GM18867 (cell line): ENCODE measurements around the gene VTI1A.
"Not testable (repeated sequence)": the region's sequence is repeated elsewhere in the genome, so short reads cannot be mapped to it uniquely, and the experiment has no call there.

Experiments
- ATAC-seq: cut with Tn5 transposase; IDR thresholded peaks from one replicate; pipeline ENCODE4 v1.9.1; 2021; ENCODE audit warnings: mild to moderate bottlenecking, moderate library complexity; ENCODE audit not compliant: unreplicated experiment

VTI1A gene

DNA sequence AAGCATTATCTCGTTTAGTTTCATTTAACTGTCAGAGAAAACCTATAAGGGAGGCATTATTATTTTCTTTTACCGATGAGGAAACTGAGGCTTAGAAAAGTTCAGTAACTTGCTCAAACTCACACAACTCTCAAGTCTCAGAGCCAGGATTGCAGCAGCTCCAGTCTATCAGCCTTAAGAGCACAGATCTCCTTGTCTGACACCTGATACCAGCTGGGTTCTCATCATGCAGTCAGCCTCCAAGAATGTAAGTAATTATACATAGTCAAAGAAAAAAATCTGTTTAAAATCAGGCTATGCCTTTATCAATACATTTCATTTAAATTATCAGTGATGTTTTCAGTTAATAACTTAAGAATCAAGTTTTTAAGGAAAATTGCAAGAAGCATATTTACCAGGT lies 266.4 kb downstream of the VTI1A start:
- ATAC-seq = no peak

DNA sequence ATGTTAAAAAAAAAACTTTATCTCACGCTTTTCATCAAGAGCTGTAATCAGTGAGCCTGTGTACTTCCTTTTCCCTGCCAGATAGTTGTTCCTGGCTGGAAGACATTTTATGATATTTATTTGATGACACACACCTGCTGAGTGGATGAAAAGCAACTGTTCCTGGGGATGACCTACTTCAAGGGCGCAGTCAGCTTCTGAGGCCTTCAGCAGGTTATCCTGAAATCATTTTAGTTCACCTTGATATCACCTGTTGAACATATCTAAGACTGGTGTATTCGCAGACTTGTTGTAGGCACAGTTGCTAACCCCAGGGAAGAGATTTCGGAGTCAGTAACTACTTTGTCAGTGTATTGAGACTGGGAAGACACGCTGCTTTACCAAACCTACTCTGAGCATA lies 268.6 kb downstream of the VTI1A start:
- ATAC-seq = no peak

DNA sequence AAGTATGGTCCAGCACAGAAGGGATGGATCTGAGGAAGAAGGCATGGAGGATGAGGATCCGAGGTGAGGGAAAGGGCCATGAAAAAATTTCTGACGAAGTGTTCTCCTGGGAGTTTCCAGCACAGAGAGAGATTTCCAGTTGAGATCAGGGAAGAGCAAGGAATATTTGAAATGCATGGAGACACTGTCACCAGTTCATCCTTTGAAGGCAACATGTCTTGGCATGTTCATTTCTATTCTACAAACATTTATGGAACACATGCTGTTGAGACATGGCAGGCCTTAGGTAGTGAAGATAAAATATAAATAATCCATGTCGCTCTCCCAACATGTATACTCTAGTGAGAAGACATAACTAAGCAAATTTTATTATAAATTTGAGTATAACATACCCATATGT lies 269.1 kb downstream of the VTI1A start:
- ATAC-seq = no peak

DNA sequence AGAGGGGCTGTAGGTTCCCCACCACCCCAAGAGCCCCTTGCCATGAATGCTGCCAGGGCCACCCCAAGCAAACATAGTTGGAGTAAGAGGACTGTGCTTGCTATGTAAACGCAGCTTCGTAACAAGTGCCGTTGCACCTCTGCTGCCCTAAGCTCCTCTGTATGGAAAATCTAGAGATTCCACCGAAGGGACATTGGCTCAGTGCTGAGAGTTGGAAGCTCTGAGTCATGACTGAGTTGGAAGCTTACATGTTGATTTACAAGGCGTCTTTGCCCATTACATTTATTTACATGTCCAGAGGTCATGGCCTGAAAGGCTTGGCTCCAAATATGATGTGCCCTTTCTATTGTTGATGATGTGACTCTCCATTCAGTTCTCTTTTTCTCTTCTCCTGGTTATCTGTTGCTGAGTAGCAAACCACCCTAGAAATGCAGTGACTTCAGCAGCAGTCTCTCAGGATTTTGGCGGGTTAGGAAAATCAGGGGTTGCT lies 270.0 kb downstream of the VTI1A start:
- ATAC-seq = no peak

DNA sequence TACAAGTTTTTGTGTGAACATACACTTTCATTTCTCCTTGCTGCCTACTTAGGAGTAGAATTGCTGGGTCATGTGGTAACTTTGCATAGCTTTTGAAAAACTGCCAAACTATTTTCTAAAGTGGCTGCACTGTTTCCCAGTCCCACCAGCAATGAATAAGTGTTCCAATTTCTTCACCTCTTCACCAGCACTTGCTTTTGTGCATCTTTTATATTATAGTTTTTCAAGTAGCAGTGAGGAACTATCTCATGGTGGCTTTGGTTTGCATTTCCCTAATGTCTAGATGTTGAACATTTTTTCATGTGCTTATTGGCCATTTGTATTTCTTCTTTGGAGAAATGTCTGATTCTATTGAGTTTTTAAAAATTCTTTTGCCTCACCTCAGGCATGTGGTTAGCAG lies 273.2 kb downstream of the VTI1A start:
- no peak for ATAC-seq

DNA sequence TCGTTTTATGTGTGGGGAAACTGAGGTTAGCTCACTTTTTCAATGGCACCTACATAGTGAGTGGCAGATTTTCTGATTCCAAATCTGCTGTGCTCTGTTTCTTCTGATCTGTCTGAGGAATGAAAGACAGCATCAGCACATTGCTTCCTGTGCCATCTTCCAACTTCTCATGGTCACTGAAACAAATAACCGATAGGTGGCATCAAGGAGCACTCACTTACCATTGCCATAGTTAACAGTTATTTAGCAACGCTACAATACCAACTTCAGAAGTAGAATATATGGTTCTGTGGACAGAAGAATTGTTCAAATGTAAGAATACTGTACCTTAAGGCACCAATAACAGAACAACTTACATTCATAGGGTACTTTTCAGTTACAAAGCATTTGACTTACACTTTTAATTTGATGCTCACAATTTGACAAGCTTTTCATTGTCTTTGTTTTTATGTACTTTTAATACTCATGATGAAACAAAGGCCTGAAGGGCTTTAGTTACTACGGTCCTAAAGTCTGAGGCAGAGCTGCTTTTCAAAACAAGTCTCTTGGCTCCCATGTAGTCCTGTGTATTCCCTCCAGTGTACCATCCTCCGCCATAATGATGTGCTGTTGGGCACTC lies 274.2 kb downstream of the VTI1A start:
- ATAC-seq = peak; percentile 64

DNA sequence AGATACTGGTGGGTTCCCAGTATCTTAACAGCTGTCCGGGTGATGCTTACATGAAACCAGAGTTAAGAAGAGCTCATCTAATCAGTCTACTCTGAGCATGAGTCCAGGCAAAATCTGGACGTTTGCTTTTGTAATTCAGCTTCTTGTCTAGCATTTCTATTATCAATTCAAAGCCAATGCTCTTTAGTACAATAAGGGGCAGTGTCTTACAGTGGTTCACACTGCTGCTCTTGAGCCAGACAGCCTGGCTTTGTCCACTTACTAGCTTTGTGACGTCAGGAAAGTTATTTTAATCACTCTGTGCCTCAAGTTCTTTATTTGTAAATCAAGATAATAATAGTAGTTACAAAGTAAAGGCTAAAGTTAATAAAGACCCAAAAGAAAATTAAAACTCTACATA lies 275.7 kb downstream of the VTI1A start:
- no peak for ATAC-seq

DNA sequence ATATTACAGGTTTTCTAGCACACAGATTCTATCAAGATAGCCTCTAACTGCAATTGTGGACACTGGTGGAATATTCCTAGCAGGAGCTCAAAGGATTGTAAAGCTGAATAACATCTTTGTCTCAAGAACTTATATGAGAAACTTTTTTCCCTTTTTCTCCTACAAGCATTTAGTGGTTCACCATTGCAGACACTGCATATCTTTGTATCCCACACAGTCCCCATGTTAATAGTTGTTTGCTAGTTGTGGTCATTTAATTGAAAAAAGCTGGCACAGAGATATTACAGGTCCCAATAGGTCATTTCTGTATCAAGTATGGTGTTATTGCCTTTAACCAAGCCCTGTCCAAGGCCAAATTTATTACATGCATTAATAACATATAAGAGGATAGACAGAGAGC lies 276.9 kb downstream of the VTI1A start:
- ATAC-seq = no peak

DNA sequence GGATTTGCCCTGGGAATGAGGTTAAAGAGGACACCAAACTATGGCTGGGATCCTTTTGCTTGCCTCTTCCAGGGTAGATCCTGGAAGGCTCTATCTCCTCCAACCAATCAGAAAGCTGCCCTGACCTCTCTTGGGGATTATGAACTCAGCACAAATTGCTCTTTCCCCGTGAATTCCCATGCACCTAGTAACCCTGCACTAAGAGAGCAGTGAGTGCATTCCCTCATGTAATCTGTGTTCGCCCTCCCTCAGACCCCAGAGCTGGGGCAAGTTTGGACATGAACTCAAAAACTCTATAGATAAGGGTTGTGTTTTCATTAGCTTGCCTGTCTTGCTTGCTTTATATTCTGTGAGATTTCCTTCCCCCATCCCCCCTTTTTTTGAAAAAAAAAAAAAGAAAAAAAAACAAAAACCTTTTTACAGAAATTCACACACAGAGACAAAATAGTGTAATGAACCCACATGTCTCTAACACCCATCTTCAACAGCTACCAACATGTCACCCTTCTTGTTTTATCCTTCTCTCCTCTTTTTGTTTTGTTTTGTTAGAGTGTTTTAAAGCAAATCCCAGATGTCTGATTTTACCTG lies 277.5 kb downstream of the VTI1A start:
- ATAC-seq = no peak

DNA sequence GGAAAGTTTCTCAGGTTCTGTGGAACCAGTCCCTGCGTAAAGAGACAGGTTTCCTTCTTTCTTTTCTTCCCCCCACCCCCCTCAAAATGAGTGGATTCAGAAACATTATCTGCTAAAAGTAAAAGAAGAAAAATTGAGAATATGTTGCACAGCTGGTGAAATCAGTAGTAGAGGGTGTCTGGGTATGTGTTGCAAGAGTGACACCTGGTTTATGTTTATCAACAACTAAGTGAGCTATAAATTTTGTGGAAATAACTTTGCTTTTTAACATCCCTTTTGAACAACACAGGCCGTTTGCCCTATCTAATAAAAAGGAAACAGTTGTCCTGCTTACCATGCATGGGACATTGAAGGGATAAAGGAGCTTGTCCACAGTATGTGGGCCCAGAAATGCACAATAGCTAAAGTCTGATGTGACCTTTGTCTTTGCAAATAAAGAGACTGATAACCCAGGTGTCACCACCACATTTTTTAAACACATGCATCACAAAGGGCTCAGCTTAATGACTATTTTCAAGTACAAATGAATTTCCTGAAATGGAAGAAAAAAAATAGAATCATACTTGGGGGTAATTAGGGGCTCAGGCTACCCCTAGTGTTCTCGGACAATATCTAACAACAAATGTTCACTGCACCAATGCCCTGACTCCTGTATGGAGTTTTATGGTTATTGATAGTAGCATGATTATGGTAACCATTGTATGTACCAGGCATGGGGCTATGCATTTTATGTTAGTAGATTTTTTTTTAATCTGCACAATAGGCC lies 281.3 kb downstream of the VTI1A start:
- no peak for ATAC-seq

DNA sequence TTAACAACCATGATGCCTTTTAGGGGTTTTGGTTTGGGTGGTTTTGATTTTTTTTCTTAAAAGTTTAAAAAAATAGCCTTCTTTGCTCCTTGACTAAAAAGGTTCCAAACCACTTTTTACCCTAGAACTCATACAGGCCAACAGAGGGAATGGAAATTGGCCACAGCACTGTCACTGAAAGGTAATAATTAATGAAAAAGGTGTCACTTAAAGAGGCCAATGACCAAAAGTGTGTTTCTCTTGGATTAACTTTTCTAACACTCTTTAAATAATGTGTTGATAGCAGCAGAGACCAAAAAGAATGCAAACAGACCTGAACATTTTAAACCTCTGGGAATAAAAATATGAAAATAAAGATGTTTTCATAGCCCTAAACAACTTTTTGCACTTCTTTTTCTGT lies 282.0 kb downstream of the VTI1A start:
- no peak for ATAC-seq

DNA sequence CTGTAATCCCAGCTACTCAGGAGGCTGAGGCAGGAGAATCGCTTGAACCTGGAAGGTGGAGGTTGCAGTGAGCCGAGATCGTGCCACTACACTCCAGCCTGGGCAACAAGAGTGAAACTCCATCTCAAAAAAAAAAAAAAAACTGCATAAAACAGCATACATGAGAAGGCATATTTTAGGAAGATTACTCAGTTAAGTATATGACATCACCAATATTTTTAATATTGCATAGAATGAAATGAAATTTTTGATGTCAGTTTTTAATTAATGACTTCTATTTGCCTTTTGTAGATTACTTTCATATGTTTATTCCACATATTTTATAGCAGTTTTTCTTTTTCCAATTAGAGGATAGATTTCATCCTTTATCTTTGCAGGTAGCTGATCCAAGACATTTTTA lies 284.4 kb downstream of the VTI1A start:
- ATAC-seq = not testable (repeated sequence)

DNA sequence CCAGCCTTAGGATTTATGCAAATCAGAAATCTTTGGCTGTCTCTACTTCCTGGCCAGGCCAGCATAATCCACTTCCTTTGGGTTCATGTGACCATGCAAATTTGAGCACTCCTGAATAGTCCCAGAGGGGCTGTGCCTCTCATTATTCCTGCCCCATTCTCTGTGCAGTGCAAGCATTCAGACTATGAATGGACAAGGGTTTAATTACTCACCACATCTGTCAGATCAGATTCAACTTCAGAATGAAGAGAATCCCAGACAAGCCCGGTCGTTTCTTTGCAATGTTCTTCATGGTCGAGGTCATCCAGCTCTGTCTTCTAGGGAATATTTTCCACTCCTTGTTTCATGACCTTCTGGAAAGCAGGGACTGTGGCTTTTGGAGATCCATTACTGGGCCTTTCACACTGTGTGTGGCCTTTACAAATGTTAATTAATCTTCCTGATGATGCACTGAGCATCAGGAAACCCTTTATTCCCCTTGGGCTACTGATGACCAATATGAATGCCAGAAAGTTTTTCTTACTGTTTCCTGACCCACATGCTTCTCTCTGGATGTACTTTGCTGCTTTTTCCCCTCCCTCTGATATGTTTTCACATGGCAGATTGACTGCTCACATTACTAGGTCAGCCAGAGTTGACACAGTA lies 285.4 kb downstream of the VTI1A start:
- no peak for ATAC-seq

DNA sequence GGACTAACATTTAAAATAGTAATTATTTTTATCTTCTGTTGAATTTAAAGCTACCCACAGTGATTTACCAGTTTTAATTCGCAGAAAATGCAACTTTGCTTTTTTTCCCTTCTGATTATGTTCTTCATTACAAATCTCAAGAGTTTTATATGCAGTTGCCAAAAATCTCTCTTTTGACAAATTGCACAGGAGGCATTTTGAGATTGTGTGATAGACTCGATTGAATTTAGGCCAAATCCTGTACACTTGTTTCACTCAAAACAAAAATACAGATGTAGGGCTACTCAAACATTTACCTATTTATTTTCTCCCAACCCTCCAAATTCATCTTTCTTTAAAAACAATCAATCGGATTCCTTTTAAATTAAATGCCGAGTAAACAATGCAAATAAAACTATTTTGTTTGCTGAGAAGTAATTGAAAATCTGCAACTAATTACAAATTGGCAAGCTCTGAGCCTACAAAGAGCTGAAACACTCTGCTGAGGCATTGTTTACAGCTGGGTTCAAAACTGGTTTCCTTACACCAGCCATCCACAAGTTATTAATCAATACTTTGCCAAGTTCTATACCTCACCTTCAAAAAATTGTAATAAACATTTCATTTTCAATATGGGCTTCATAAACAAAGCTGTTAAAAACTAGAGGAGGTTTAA lies 288.2 kb downstream of the VTI1A start:
- ATAC-seq = no peak

DNA sequence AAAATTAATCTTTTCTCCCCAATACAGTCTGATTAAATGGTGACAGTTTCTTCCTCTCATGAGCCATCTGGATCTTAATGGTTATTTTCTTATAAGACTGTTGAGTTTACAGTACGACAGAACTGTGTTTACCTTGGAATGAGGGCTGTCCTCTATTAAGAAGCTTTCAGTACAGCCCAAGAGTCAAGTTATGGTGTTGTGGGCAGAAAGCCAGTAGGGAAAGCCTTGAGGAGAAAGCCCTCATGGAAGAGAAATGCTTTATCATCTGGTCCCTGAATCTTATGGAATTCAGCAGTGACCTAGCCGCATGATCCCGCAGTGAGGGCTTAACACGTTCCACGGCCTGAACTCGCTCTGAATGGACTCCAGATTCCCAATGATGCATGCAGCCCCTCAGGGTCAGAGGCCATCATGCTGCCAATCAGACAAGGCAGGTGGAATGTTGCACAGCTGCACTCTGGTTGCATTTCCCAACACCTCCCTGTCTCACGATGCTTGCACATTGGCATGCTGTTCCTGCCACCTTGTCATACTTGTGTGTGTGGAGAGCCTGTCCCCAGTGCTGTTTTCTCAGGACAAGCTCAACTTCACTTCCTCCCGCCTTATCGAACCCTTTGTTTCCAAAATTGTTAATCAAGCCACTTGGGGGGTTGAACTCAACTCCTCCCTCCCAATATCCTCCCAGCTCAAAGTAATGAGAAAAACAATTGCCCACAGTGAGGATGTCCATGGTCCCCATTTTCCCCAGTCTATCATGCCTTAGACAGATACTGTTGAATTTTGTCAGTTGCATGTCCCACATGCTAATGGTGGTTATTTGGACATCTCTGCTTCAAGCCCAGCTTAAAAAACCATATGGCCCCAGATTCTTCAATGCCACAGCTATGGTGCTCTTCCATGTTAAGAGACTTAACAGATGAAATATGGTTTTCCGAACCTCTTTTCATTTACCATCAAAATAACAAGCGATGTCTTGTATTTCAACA lies 291.9 kb downstream of the VTI1A start:
- ATAC-seq = no peak

DNA sequence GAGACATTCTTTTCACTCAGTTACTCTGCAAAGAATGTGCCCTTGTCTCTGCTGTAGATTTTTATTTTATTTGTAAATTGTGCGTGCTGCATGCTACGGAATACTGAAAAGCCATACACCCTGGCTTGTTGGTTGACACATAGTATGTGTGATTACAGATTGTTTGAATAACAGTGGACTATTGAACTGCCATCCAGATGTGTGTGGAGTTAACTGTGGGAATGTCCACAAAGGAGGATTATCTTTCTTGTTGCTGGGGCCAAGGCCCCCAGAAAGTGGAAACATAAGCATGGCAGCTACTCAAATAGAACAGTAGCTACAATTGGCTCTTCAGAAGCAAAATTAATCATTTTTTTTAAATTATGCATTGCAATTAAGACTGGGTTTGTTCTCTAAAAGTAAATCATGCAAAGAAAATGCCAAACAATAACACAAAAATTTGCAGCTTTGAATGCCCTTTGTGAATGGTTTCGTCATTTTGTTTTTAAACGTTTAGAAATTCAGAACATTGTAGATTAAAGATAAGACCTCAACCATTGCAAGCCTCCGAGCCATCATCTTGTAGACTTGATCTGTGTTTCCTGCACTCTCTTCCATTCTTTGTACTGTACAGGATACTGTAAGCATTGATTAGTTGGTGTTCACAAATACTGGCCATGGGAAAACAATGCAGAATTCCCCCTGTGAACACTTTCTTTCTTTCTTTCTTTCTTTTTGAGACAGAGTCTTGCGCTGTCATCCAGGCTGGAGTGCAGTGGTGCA lies 292.8 kb downstream of the VTI1A start:
- no peak for ATAC-seq

DNA sequence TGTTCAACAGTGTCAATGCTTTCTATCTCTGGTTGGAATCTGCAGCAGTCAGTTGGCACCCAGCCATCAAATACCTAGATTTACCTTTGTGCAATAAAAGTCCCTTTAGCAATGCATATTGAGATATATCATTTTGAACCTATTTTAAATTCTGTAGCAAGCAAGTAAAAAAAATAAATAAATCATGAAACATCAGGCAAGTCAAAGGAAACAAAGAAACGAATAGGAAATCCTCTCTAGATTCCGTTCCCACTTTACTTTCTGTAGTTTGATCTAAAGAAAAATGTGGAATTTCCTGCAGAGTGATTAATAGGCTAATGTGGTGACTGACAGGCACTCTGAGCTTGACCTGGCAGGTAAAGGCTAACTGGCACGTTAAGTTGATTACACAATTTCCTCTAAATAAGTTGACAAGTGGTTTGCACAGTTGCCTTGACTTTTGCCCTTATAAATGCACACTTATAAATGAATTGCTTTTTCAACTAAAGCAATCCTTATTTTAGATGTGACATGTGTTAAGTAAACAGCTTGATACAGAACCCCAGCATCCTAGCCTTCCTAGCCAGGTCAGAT lies 294.9 kb downstream of the VTI1A start:
- ATAC-seq = no peak

DNA sequence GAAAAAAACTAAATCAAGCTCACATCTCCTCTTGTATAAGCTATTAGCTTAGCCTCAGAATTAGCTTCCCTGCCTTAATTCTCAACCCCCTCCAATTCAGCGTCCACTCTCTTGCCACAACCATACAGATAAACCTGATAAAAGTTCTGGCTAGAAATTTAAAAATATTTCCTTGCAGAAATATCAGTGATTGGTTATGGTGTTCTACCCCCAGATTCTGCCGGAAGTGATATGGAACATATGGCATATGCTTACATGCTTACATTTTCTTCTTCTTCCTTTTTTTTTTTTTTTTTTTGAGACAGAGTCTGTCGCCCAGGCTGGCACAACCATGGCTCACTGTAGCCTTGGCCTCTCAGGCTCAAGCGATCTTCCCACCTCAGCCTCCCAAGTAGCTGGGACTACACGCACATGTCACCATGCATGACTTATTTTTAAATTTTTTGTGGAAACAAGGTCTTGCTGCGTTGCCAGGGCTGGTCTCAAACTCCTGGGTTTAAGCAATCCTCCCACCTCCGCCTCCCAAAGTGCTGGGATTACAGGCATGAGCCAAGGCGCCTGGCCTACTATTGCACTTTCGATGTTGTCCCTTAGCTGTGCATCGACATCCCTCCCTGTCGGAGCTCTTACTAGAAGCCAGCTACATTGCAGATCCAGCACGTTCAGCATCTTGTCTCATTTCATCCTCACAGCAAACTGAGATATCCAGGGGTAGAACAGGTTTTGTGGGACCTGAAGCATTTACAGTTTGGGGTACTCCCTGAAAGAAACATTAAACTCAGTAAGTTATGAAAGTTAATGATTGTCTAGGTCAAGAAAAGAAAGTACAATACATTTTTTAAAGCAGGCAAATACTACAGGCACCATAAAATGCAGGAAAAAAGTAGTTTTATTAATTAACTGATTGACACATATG lies 297.4 kb downstream of the VTI1A start:
- ATAC-seq = no peak
